Superior temporal gyrus (tissue), 1 donor: ENCODE data around the gene CHRNG.

ENCODE experiments used
- DNase-seq: peaks from one replicate; pipeline ENCODE4 v3.0.0-alpha.2; 2016; ENCODE audit errors: extremely low spot score

The CHRNG gene

DNA sequence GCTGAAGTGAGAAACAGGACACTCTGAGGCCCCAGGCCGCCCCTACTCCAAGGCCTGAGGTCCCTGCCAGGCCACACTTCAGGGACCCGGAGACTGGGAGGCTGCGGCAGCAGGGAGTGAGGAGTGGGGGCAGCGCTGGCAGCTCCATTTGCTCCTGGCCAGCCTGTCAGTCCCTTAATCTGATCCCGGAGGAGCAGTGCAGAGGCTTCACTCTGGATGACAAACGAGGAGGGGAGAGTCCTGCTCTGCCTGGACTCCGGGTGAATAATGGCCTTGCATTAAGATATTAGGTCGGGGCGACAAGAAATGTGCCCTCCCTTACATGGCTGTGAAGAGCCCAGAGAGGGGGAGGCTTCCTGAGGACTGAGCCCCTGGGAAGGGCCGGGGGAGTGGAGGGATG lies 33.6 kb upstream of the CHRNG start:
- DNase-seq, result no peak

- DNase-seq, result no peak
These were observed 32.8 kb upstream of the CHRNG start for GRCh38 chr2:232506709-232507108.

DNA sequence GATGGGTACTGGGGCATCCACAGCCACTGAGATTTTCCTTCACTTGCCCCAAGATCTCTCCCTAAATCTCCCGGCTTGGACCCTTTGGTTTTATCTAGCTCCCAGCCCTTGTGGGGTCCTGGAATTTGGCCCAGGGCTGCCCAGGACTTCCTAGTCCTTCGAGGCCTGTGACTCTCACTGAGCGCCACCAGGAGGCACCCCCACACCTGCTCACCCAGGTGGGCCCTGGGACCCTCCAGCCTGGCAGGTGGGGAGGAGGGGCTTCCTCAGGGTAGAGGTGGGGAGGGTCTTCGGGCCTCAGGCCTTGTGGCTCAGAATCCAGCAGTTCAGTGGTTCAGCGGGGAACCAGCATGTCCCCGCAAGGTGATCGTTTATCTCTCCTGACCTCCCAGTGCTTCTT lies 31.2 kb upstream of the CHRNG start:
- DNase-seq, result no peak

GRCh38 chr2:232511336-232511890 lies 28.1 kb upstream of the CHRNG start:
- no peak for DNase-seq

GRCh38 chr2:232512602-232513001 lies 26.9 kb upstream of the CHRNG start:
- DNase-seq, result no peak

GRCh38 chr2:232513353-232513752 lies 26.1 kb upstream of the CHRNG start:
- DNase-seq, result no peak

- DNase-seq, result no peak
These were observed 23.9 kb upstream of the CHRNG start for GRCh38 chr2:232515639-232516038.

DNA sequence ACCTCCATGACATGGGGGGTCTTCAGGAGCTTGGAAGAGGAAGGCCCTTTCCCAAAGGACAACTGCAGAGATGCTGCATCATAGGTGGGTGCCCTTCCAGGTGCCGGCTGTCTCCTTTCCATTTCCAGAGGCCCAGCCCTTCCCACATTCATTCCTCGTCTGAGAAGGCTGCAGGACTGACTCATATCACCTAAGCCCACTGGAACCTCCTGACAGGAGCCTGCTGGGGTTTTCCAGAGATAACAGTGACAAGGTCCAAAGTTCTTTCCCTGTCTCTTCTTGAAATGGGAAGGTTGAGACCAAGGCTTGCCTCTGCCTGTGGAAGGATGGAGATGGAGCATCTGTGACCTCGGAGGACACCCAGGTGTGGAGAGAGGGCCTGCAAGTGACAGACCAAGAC lies 22.9 kb upstream of the CHRNG start:
- DNase-seq, result no peak

GRCh38 chr2:232518844-232519243 lies 20.6 kb upstream of the CHRNG start:
- no peak for DNase-seq

- DNase-seq, result no peak
These were observed 19.7 kb upstream of the CHRNG start, which contains the start of gene PRSS56 for GRCh38 chr2:232519581-232520438. PRSS56 (plus strand) TSS chr2:232520388; CDS start chr2:232520599, 211 bp downstream.

- DNase-seq, result no peak
These were observed 19.0 kb upstream of the CHRNG start for GRCh38 chr2:232520489-232520888.

- DNase-seq, result no peak
These were observed 18.4 kb upstream of the CHRNG start for GRCh38 chr2:232521098-232521497.

- peak; percentile 43 for DNase-seq
These were observed 17.4 kb upstream of the CHRNG start for GRCh38 chr2:232521959-232522622.

DNA sequence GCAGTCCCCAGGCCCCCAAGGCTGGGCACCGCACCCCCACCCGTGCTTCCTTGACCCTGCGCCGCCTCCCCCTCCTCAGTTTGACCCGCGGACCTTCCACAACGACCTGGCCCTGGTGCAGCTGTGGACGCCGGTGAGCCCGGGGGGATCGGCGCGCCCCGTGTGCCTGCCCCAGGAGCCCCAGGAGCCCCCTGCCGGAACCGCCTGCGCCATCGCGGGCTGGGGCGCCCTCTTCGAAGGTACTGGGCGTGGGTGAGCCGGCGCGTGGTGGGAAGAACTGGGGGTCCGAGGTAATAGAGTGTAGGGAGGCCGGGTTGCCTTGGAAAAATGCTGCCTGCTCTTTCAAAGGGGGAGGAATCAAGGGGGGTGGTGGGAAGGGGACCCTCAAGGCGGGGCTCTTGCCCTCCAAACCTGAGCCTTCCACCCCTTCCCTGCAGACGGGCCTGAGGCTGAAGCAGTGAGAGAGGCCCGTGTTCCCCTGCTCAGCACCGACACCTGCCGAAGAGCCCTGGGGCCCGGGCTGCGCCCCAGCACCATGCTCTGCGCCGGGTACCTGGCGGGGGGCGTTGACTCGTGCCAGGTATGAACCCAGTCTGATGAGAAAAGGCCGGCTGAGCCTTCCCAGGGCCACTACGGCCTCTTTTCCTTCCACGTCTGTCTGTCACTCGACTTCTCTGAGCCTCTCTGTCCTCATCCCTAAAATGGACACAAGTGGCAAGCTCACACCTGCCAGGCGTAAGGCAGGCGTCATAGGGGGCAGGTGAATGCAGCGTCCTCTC lies 16.7 kb upstream of the CHRNG start:
- no peak for DNase-seq

DNA sequence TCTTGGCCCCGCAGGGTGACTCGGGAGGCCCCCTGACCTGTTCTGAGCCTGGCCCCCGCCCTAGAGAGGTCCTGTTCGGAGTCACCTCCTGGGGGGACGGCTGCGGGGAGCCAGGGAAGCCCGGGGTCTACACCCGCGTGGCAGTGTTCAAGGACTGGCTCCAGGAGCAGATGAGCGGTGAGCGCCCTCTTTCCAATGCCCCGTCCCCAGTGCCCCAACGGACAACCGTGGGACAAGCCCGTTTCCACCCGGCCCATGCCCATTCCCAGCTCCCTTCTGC lies 16.1 kb upstream of the CHRNG start:
- DNase-seq, result no peak

DNA sequence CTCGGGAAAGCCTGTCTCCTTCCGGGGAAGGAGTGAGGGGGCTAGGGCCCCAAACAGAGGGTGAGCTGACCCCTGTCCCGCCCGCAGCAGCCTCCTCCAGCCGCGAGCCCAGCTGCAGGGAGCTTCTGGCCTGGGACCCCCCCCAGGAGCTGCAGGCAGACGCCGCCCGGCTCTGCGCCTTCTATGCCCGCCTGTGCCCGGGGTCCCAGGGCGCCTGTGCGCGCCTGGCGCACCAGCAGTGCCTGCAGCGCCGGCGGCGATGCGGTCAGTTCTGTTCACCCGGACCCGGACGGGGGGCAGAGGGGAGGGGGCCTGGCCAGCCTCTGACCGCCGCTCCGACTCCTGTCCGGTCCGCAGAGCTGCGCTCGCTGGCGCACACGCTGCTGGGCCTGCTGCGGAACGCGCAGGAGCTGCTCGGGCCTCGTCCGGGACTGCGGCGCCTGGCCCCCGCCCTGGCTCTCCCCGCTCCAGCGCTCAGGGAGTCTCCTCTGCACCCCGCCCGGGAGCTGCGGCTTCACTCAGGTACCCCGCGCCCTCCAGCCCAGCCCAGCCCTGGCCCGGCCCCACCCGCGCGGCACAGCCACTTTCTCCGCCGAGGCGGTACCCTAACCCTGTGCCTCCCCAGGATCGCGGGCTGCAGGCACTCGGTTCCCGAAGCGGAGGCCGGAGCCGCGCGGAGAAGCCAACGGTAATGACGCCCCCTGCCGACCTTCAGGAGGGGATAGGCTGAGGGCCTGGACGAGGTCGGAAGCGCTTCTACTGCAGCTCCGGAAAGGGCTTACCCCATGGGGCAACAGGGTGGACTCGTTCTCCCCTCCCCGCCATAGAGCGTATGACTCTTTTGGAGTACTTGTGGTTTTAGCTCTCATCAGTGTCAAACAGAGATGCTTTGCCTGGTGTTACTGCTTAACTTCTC lies 15.6 kb upstream of the CHRNG start:
- DNase-seq, result peak; percentile 29

DNA sequence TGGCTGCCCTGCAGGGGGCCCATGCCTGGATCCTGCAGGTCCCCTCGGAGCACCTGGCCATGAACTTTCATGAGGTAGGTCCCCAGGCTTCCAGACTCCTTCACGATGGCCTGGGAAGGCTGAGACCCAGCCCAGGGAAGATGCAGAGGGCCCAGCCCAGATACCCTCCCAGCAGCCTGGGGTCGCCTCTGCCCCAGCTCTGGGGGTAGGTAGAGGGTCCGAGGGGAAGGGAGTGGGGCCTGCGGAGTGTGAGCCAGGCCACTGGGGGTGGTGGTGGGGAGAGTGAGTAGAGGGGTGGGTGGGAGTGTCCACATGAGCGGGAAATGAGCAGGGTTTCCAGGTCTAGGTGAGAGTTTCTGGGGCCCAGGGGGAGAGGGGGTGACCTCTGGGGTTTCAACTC lies 14.7 kb upstream of the CHRNG start:
- DNase-seq, result no peak

- no peak for DNase-seq
These were observed 14.3 kb upstream of the CHRNG start for GRCh38 chr2:232525199-232525598.

DNA sequence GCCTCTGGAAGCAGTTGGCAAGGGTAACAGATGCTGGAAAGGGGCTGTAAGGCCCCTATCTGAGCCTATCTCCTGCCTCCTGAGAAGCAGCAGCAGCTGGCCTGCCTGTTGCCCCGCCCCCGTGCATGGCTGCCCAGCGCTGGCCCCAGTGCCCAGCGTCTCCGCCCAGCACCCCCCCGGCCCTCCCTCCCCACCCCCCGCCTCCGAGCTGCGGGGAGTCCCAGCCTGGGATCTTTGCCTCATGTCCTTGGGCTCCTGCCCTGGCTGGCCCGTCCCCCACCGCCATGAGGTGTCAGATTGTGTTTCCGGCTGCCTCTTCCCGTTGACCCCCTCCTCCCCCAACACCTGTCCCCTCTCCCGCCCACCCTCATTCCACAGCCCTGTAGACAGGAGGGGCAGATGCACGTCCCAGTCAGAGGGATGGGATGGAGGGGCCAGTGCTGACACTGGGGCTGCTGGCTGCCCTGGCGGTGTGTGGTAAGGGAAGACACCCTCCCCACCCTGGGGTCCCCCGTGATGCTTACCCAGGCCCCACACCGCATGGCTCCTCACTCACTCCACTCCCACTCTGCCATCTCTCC lies 13.6 kb upstream of the CHRNG start, which contains the start of gene CHRND:
Gene CHRND, plus strand, starts transcription at position 370 of the 581 bp plus-strand sequence. Its CDS starts 56 bp downstream, at position 426.
- no peak for DNase-seq

DNA sequence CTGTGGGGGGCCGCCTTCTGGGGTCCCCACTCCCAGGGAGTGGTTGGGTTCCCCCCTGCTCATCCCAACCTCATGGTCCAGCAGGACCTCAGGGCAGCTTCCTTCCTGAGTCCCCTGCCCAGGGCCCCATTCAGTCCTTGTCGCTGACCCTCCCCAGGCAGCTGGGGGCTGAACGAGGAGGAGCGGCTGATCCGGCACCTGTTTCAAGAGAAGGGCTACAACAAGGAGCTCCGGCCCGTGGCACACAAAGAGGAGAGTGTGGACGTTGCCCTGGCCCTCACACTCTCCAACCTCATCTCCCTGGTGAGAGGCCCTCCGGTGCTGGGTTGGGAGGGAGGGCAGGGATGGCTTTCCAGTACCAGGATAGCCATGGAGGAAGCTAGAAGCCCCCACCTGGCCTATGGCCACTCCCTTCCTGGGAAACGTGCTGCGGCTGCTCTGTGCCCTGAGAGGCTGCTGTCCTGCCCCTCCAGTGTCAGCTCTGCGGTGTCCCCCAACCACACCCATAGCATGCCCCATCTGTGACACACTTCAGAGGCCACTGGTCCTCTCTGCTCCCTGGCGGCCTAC lies 13.0 kb upstream of the CHRNG start:
- DNase-seq, result no peak
